ENCODE results near the gene ELFN1. TPM values are rescaled to one million over a fixed set of nuclear protein-coding genes. Genes with fewer than 3 reads are reported as not detected.
A peak's percentile ranks its signal among the peaks of the same experiment; 100 is the strongest.

ELFN1 gene
- total and polyA plus RNA-seq, 9 of the 15 experiments (the other 6 are each of a cell fraction or from before 2014, with no cell fraction given) = 0.04 to 0.64 (median 0.18) TPM; not detected in 2

DNA sequence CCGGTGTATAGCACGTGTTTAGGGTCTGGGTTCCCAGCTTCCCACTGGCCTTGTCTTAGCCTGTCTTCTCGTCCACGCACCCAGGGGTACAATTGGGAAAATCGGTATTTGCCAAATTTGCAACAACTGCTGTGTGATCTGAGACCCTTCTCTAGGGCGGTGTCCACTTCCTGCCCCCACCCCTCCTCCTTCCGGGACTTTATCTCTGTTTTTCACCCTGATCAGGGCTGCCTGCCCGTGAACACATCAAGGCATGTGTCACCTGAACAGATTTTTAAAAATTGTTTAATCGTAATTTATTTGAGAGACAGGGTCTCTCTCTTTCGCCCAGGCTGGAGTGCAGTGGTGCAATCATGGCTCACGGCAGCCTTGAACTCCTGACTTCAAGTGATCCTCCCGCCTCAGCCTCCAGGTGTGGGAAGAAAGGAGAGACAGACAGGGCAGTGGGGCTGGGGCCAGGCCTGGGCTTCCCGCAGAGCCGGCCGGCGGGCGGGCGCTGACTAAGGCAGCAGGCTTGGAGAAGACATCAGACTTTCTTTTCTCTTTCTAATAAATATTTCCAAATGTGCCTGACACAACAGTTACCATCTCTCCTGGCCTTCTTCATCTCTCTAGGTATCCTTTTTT, 27.5 kb downstream of the ELFN1 start (continued):
- TF ChIP-seq, protein P1, sequence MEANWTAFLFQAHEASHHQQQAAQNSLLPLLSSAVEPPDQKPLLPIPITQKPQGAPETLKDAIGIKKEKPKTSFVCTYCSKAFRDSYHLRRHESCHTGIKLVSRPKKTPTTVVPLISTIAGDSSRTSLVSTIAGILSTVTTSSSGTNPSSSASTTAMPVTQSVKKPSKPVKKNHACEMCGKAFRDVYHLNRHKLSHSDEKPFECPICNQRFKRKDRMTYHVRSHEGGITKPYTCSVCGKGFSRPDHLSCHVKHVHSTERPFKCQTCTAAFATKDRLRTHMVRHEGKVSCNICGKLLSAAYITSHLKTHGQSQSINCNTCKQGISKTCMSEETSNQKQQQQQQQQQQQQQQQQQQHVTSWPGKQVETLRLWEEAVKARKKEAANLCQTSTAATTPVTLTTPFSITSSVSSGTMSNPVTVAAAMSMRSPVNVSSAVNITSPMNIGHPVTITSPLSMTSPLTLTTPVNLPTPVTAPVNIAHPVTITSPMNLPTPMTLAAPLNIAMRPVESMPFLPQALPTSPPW (CRISPR knock-in tag; IDR thresholded peaks at IDR 0.05) = 0 out of 2 replicates have a peak, but pooled peaks have one; percentile 28
- TF ChIP-seq SMARCA4 (IDR thresholded peaks at IDR 0.05) (no peak), SMAD1 (IDR thresholded peaks at IDR 0.05; ENCODE audit: low read depth, low read length, partially characterized antibody) (no peak), ZNF217 (CRISPR knock-in tag; IDR thresholded peaks at IDR 0.05) (no peak), SETDB1 (IDR thresholded peaks at IDR 0.05; ENCODE audit: low read length) (no peak), BRCA1 (IDR thresholded peaks at IDR 0.05) (no peak), BRCA1 (CRISPR knock-in tag; IDR thresholded peaks at IDR 0.05) (no peak)

- H3K27ac ChIP-seq (ENCODE audit: extremely low read depth, low read depth, low read length) = no peak overlapping the region
- ChIA-PET CTCF (ENCODE audit: low intra/inter-chr PET ratio) (no interaction called here), POLR2A (no interaction called here)
- no peaks in the 10 kb centered on the region for H4K20me1 ChIP-seq (replicated peaks; ENCODE audit: control insufficient read depth, insufficient read depth, low read length)
- H3K9ac ChIP-seq (ENCODE audit: insufficient read depth in 1 of 2, low read depth in 2 of 2, low read length in 2 of 2) = no peak overlapping the region
- TF ChIP-seq RFX1 (IDR thresholded peaks at IDR 0.05) (no peak), ZC3H11A (IDR thresholded peaks at IDR 0.05; ENCODE audit: low read depth, low read length) (no peak)
- no peak for ATAC-seq
- DNase-seq (ENCODE audit: extremely low read depth in 1 of 4, low spot score in 3 of 4) = no peak
- no peaks in the 10 kb centered on the region for H3K9me1 ChIP-seq (ENCODE audit: control insufficient read depth, insufficient read depth, low read length)
- no peak overlapping the region for H3K4me2 ChIP-seq (ENCODE audit: insufficient read depth, low read length)
- WGBS (ENCODE audit: insufficient coverage, low coverage, missing lambda C conversion rate) = 15% methylated on average over 9 of the region's 9 CpGs
- no TSS peak for BruUV-seq (replicated peaks)
- no peak for FAIRE-seq
- H3K79me2 ChIP-seq (ENCODE audit: control insufficient read depth, insufficient read depth, low read length) = no peaks in the 10 kb centered on the region
- in situ Hi-C loops (cut with MboI) (no loop called here), intact Hi-C loops (cut with micrococcal nuclease) (no loop called here)
- H3K4me1 ChIP-seq (replicated peaks in 1 of 2; ENCODE audit: control insufficient read depth in 2 of 2, insufficient read depth in 2 of 2, low read length in 2 of 2) = peaks cover 0 to 25% of the 10 kb centered on the region in 2 experiments; a peak in 2 of 5 replicates
- no peak overlapping the region for H2AFZ ChIP-seq (ENCODE audit: low read depth, low read length)
- peaks cover 4% of the 10 kb centered on the region for H3K9me3 ChIP-seq (replicated peaks; ENCODE audit: control insufficient read depth, insufficient read depth, low read depth, low read length)
- H3K36me3 ChIP-seq (ENCODE audit: control insufficient read depth, insufficient read depth, low read length) = no peaks in the 10 kb centered on the region
- H3K27me3 ChIP-seq (ENCODE audit: control insufficient read depth in 2 of 2, insufficient read depth in 2 of 2, low read length in 2 of 2) = peaks cover 28 to 76% of the 10 kb centered on the region in 2 experiments; a peak in 4 of 5 replicates
- no peak overlapping the region for H3K4me3 ChIP-seq
Measured at GRCh38 chr7:1698201-1698600, 28.1 kb downstream of the ELFN1 start.
